Fibroblast of lung (primary cell): ENCODE measurements around the gene PROSER2. TPM values are rescaled to one million over a fixed set of nuclear protein-coding genes. Genes with fewer than 3 reads are reported as not detected.

Experiments used
- DNase-seq, 2 donors: peaks; one replicate each; pipeline versions ENCODE4 v3.0.0 to v3.0.0-alpha.2; 2010; ENCODE audit warnings: low read depth in 2 of 2
- H2AFZ ChIP-seq: 2 replicates; pipeline ENCODE4 v1.5.1; 2012; ENCODE audit warnings: low read length, control low read depth, inconsistent platforms
- H3K27ac ChIP-seq: 2 replicates; pipeline ENCODE4 v1.5.1; 2011; ENCODE audit warnings: low read length, control low read depth; ENCODE audit not compliant: insufficient read depth
- H3K27me3 ChIP-seq: 2 replicates; pipeline ENCODE4 v1.5.1; 2011; ENCODE audit warnings: mild to moderate bottlenecking, low read length; ENCODE audit not compliant: control insufficient read depth, insufficient read depth
- H3K36me3 ChIP-seq: 2 replicates; pipeline ENCODE4 v1.5.1; 2011; ENCODE audit warnings: low read length; ENCODE audit not compliant: control insufficient read depth, insufficient read depth
- H3K4me1 ChIP-seq: 2 replicates; pipeline ENCODE4 v1.5.1; 2011; ENCODE audit warnings: low read length; ENCODE audit not compliant: control insufficient read depth, insufficient read depth; ENCODE audit errors: extremely low read depth
- H3K4me2 ChIP-seq: 2 replicates; pipeline ENCODE4 v1.5.1; 2011; ENCODE audit warnings: low read length, control low read depth; ENCODE audit not compliant: insufficient read depth; ENCODE audit errors: extremely low read depth
- H3K4me3 ChIP-seq, 4 experiments: fragments of 200-600 bp in 1 of 4; sonication (generic) in 1 of 4; replicated peaks in 1 of 4; 2 replicates each; pipeline ENCODE4 v1.5.1; 2011 to 2016; ENCODE audit warnings: low read length in 4 of 4, low read depth in 3 of 4, mild to moderate bottlenecking in 3 of 4, control low read depth in 2 of 4, inconsistent platforms in 1 of 4, mixed read lengths in 1 of 4; ENCODE audit not compliant: insufficient read depth in 1 of 4; ENCODE audit errors: control extremely low read depth in 1 of 4
- H3K79me2 ChIP-seq: 2 replicates; pipeline ENCODE4 v1.5.1; 2012; ENCODE audit warnings: mild to moderate bottlenecking, low read length, inconsistent platforms; ENCODE audit not compliant: control insufficient read depth, insufficient read depth
- H3K9ac ChIP-seq: 2 replicates; pipeline ENCODE4 v1.5.1; 2011; ENCODE audit warnings: mild to moderate bottlenecking, low read length, control low read depth; ENCODE audit not compliant: insufficient read depth
- H3K9me3 ChIP-seq: 2 replicates; pipeline ENCODE4 v1.5.1; 2012; ENCODE audit warnings: low read depth, low read length; ENCODE audit not compliant: control insufficient read depth, insufficient read depth
- H4K20me1 ChIP-seq: 2 replicates; pipeline ENCODE4 v1.5.1; 2011; ENCODE audit warnings: low read length; ENCODE audit not compliant: control insufficient read depth, insufficient read depth; ENCODE audit errors: extremely low read depth
- EZH2 ChIP-seq: IDR thresholded peaks from 2 replicates; pipeline ENCODE4 v1.5.1; 2012; ENCODE audit warnings: low read length, control low read depth, mild to moderate bottlenecking; ENCODE audit errors: missing control alignments
- polyA plus RNA-seq, 2 donors: library from polyadenylated mRNA; depleted of rRNA in 1 of 2; stranded (reverse) in 1 of 2; unstranded in 1 of 2; fragments of >200 nt; gene quantifications; 2 replicates each; pipeline ENCODE4 v1.2.1, GENCODE V29; 2011 to 2012; ENCODE audit warnings: missing spikeins in 1 of 2
- total RNA-seq: library from RNA; depleted of rRNA; stranded (reverse); fragments of >200 nt; gene quantifications from 2 replicates; pipeline ENCODE4 v1.2.1, GENCODE V29; 2014
- TF ChIP-seq, protein P1 (sequence below), 2 donors: IDR thresholded peaks in 1 of 2; conservative IDR thresholded peaks in 1 of 2; 1 replicate in 1 of 2; 2 replicates in 1 of 2; pipeline ENCODE4 v1.5.1; 2011 to 2012; ENCODE audit warnings: low read length in 2 of 2, control low read depth in 1 of 2, inconsistent platforms in 1 of 2, low read depth in 1 of 2, mild to moderate bottlenecking in 1 of 2

The PROSER2 gene
- total and polyA plus RNA-seq, 2 donors (not counting 1 experiment from before 2014, with no cell fraction given): 1.2 to 2.6 TPM

GRCh38 chr10:11828682-11829284 lies 5.6 kb downstream of the PROSER2 start:
- no peaks in the 10 kb centered on the region for H3K36me3 ChIP-seq
- H4K20me1 ChIP-seq: no peaks in the 10 kb centered on the region
- no peaks in the 10 kb centered on the region for H3K9me3 ChIP-seq
- no peak overlapping the region for H3K9ac ChIP-seq
- H3K27ac ChIP-seq: no peak overlapping the region
- DNase-seq: no peak
- no peaks in the 10 kb centered on the region for H3K27me3 ChIP-seq
- no peak overlapping the region for H2AFZ ChIP-seq
- no peaks in the 10 kb centered on the region for H3K79me2 ChIP-seq
- TF ChIP-seq, protein P1, sequence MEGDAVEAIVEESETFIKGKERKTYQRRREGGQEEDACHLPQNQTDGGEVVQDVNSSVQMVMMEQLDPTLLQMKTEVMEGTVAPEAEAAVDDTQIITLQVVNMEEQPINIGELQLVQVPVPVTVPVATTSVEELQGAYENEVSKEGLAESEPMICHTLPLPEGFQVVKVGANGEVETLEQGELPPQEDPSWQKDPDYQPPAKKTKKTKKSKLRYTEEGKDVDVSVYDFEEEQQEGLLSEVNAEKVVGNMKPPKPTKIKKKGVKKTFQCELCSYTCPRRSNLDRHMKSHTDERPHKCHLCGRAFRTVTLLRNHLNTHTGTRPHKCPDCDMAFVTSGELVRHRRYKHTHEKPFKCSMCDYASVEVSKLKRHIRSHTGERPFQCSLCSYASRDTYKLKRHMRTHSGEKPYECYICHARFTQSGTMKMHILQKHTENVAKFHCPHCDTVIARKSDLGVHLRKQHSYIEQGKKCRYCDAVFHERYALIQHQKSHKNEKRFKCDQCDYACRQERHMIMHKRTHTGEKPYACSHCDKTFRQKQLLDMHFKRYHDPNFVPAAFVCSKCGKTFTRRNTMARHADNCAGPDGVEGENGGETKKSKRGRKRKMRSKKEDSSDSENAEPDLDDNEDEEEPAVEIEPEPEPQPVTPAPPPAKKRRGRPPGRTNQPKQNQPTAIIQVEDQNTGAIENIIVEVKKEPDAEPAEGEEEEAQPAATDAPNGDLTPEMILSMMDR (conservative IDR thresholded peaks at IDR 0.05 in 1 of 2, IDR thresholded peaks at IDR 0.05 in 1 of 2; ENCODE audit: low read depth in 1 of 2, low read length in 2 of 2): no peak
- TF ChIP-seq EZH2: no peak
- no peak overlapping the region for H3K4me3 ChIP-seq
- H3K4me1 ChIP-seq: no peaks in the 10 kb centered on the region
- H3K4me2 ChIP-seq: no peak overlapping the region

- no peak overlapping the region for H3K27ac ChIP-seq
- H3K27me3 ChIP-seq: no peaks in the 10 kb centered on the region
- peak in 1 of 2 donors; percentile 57 for DNase-seq
- H3K4me2 ChIP-seq: no peak overlapping the region
- H3K4me3 ChIP-seq: no peak overlapping the region
- no peaks in the 10 kb centered on the region for H3K79me2 ChIP-seq
- no peaks in the 10 kb centered on the region for H3K9me3 ChIP-seq
- no peaks in the 10 kb centered on the region for H4K20me1 ChIP-seq
- H3K9ac ChIP-seq: no peak overlapping the region
- no peaks in the 10 kb centered on the region for H3K36me3 ChIP-seq
- H2AFZ ChIP-seq: no peak overlapping the region
- no peak for TF ChIP-seq EZH2
- TF ChIP-seq, protein P1 (conservative IDR thresholded peaks at IDR 0.05 in 1 of 2, IDR thresholded peaks at IDR 0.05 in 1 of 2; ENCODE audit: low read depth in 1 of 2, low read length in 2 of 2): no peak
- no peaks in the 10 kb centered on the region for H3K4me1 ChIP-seq
Observed at GRCh38 chr10:11830836-11831519, 7.8 kb downstream of the PROSER2 start.

GRCh38 chr10:11831520-11831951 lies 8.4 kb downstream of the PROSER2 start:
- no peaks in the 10 kb centered on the region for H3K27me3 ChIP-seq
- no peaks in the 10 kb centered on the region for H3K79me2 ChIP-seq
- no peak overlapping the region for H3K4me3 ChIP-seq
- no peaks in the 10 kb centered on the region for H4K20me1 ChIP-seq
- no peak overlapping the region for H2AFZ ChIP-seq
- H3K9ac ChIP-seq: no peak overlapping the region
- H3K4me1 ChIP-seq: no peaks in the 10 kb centered on the region
- DNase-seq: no peak
- no peaks in the 10 kb centered on the region for H3K9me3 ChIP-seq
- TF ChIP-seq EZH2: no peak
- TF ChIP-seq, protein P1 (conservative IDR thresholded peaks at IDR 0.05 in 1 of 2, IDR thresholded peaks at IDR 0.05 in 1 of 2; ENCODE audit: low read depth in 1 of 2, low read length in 2 of 2): no peak
- H3K27ac ChIP-seq: no peak overlapping the region
- no peak overlapping the region for H3K4me2 ChIP-seq
- no peaks in the 10 kb centered on the region for H3K36me3 ChIP-seq
